ENCODE data around the gene IL20.

The IL20 gene

DNA sequence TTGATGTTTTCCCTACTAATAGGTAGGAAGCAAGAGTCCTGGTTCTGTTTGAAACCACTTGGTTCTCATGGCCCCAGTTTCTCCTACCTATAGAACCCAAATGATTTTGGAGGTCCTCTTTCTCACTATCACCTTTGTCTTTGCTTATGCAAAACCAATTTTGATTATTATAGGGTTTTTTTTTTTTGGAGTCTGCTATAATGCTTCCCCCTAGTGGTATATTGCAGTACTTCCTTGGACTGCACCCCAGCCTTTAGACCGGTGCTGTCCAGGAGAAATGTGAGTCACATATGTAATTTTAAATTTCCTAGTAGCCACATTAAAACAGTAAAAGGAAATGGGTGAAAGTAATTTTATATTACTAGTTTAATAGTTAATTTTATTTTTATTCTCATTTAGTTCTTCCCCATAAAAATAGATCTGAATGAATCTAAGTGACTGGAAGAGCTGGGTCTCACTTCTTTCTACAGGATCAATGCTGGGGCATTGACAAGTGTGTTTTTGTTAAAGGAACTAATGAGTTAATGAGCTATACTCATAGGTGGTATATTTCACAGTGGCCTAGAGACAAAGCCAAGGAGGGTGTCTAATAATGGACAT, 45.7 kb downstream of the IL20 start:
- DNase-seq: peak; percentile 58
- H3K4me3 ChIP-seq (ENCODE audit: low read depth, low read length): no peak overlapping the region
- H3K36me3 ChIP-seq: no peaks in the 10 kb centered on the region
- H3K27ac ChIP-seq: no peak overlapping the region
- peaks cover 95% of the 10 kb centered on the region for H3K27me3 ChIP-seq (ENCODE audit: insufficient read depth, low read depth, severe bottlenecking)
- peaks cover 5% of the 10 kb centered on the region for H3K9me3 ChIP-seq (ENCODE audit: severe bottlenecking)
- TF ChIP-seq, protein P1, sequence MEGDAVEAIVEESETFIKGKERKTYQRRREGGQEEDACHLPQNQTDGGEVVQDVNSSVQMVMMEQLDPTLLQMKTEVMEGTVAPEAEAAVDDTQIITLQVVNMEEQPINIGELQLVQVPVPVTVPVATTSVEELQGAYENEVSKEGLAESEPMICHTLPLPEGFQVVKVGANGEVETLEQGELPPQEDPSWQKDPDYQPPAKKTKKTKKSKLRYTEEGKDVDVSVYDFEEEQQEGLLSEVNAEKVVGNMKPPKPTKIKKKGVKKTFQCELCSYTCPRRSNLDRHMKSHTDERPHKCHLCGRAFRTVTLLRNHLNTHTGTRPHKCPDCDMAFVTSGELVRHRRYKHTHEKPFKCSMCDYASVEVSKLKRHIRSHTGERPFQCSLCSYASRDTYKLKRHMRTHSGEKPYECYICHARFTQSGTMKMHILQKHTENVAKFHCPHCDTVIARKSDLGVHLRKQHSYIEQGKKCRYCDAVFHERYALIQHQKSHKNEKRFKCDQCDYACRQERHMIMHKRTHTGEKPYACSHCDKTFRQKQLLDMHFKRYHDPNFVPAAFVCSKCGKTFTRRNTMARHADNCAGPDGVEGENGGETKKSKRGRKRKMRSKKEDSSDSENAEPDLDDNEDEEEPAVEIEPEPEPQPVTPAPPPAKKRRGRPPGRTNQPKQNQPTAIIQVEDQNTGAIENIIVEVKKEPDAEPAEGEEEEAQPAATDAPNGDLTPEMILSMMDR (IDR thresholded peaks at IDR 0.05; ENCODE audit: low read depth, low read length): peak; percentile 67

DNA sequence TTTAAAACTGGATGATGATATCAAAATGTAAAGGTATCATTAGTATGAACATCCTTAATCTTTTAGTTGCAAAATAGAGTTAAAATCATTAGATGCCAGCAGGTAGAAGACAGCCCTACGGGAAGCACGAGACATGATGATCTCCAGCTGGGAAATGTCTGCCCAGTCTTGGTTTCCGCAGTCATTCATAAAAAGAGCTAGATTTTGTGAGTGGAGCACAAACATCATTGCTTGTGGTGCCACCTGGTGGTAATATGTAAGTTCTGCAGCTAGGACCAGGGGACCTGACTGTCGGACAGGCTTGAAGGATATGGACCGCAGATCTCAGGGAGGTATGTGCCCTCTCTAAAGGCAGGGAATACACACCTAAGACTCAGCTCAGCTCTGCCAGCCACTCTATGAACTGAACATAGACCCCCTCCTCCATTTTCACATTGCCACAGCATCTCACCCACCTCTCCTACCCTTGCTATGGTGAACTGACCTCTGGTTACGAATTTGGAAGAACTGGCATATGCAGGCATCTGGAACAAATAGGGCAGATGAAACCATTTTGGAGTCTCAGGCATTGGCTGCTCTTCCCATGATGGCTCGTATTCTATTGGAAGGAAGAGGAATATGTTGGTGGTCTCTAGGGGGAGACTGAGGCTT, 47.1 kb downstream of the IL20 start:
- Histone ChIP-seq H3K27me3 (ENCODE audit: insufficient read depth, low read depth, severe bottlenecking) (peaks cover 99% of the 10 kb centered on the region), H3K9me3 (ENCODE audit: severe bottlenecking) (peaks cover 5% of the 10 kb centered on the region), H3K4me3 (ENCODE audit: low read depth, low read length) (no peak overlapping the region), H3K27ac (no peak overlapping the region), H3K36me3 (no peaks in the 10 kb centered on the region)
- TF ChIP-seq, protein P1 (IDR thresholded peaks at IDR 0.05; ENCODE audit: low read depth, low read length): peak; percentile 97
- DNase-seq: peak; percentile 91

DNA sequence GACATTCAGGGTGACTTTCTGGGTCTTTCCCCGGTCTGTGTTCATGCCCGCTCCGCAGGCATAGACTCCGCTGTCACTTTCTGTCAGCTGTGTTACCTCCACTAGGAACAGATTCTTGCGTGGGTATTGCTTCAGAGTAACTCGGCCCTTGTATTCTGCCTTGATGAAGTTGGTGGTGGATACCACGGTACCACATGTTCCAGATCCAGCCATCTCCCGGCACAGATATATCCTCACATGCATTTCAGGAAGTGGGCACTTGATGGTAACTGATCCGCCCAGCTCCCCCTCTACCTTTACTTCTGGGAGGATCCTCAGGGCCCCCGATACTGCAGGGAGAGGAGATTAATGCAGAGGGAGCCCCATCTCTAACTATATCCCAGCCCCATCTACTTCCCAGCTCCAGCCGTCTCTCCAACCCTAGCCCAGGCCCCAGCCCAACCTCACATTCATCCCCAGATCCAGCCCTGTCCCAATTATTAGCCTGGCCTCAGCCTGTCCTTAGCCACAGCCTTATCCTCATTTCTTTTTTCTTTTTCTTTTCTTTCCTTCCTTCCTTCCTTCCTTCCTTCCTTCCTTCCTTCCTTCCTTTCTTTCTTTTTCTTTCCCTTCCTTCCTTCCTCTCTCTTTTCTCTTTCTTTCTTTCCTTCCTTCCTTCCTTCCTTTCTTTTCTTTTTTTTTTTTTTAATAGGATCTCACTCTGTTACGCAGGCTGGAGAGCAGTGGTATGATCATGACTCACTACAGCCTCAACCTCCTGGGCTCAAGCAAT, 48.5 kb downstream of the IL20 start:
- no peak overlapping the region for H3K27ac ChIP-seq

DNA sequence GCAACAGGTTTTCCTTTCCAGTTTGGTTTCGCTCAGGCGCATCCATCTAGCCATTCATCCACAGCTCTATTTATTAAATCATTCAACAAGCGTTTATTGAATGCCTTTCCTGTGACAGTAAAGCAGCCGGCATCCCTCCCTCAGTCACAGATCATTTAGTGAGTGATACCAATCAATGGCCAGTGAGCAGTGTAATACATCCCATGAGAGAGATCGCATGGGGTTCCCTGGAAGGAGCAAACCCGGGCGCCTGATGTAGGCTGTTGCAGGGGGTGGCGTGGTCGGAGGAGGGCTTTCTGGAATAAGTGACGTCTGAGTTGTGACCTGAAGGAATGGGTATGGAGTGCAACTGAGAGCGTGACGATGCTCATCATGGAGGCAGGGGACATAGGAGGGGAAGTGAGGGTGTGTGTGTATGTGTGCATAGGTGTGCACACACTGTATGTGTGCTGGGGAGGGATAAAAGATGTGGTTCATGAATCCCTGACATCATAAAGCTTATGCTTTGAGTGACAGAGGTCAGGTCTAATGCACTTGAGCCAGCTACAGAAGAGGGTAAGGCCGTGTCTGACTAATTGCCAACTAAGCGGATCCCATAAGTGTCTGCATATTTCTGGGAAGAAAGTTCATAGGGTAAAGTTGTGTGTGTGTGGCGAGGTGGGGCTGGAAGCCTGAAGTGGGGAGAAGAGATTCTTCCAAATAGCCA, 49.8 kb downstream of the IL20 start:
- Histone ChIP-seq H3K27ac (no peak overlapping the region), H3K4me3 (ENCODE audit: low read depth, low read length) (no peak overlapping the region), H3K36me3 (no peaks in the 10 kb centered on the region), H3K27me3 (ENCODE audit: insufficient read depth, low read depth, severe bottlenecking) (peaks cover 99% of the 10 kb centered on the region), H3K9me3 (ENCODE audit: severe bottlenecking) (peaks cover 4% of the 10 kb centered on the region)
- no peak for DNase-seq
- TF ChIP-seq, protein P1 (IDR thresholded peaks at IDR 0.05; ENCODE audit: low read depth, low read length): no peak

More for the DNA sequence above, 48.5 kb downstream of the IL20 start:
- peaks cover under 1% of the 10 kb centered on the region for H3K9me3 ChIP-seq (ENCODE audit: severe bottlenecking)
- TF ChIP-seq, protein P1 (IDR thresholded peaks at IDR 0.05; ENCODE audit: low read depth, low read length): no peak
- peaks cover 99% of the 10 kb centered on the region for H3K27me3 ChIP-seq (ENCODE audit: insufficient read depth, low read depth, severe bottlenecking)
- DNase-seq: no peak
- H3K4me3 ChIP-seq (ENCODE audit: low read depth, low read length): no peak overlapping the region
- no peaks in the 10 kb centered on the region for H3K36me3 ChIP-seq

DNA sequence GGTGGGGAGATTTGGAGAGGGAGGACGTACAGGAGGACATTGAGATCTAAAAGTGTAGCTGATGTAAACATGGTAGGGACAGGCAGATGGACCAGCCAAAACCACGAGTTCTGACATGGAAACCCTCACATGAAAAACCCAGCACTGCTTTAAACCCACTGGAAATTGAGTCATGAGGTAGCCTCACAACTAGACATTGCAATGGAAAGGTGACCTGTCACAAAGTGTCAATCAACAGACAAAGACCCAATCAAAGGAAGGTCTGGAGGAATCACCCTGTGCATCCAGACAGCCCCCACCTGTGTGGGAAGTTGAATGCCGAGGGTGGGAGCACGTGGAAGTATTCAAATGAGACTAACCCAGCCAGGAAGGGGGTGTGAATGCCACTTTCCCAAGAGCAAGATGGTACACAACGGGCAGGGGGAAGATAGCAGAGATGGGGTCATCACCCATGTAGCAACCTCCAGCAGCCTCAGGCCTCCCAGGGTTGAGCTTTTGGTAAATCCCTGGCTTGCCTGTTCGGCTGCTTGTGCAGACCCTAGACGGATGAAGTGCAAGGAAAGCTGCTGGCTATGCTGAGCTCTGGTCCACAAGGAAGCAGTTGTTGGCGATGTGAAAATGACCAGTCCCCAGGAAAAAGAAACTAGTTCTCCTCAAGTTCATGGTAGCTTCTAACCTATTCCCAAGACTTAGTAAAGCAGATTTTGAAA, 50.7 kb downstream of the IL20 start:
- Histone ChIP-seq H3K36me3 (no peaks in the 10 kb centered on the region), H3K9me3 (ENCODE audit: severe bottlenecking) (peaks cover 5% of the 10 kb centered on the region), H3K4me3 (ENCODE audit: low read depth, low read length) (no peak overlapping the region), H3K27ac (no peak overlapping the region), H3K27me3 (ENCODE audit: insufficient read depth, low read depth, severe bottlenecking) (peaks cover 99% of the 10 kb centered on the region)
- TF ChIP-seq, protein P1 (IDR thresholded peaks at IDR 0.05; ENCODE audit: low read depth, low read length): no peak
- DNase-seq: no peak
